IPS DF 4.7 (cell line): ENCODE results near the gene RGS6.

Experiments
- DNase-seq: peaks from one replicate; pipeline ENCODE4 v3.0.0-alpha.2; 2013; ENCODE audit warnings: low spot score; ENCODE audit errors: extremely low read depth

The RGS6 gene

GRCh38 chr14:72070458-72070857 is 138.2 kb downstream of the RGS6 start:
- DNase-seq, result no peak

- DNase-seq, result peak; percentile 44
These were observed 143.6 kb downstream of the RGS6 start for GRCh38 chr14:72075649-72076334.

- no peak for DNase-seq
These were observed 148.9 kb downstream of the RGS6 start for GRCh38 chr14:72081137-72081536.

GRCh38 chr14:72084935-72085334 is 152.7 kb downstream of the RGS6 start:
- no peak for DNase-seq

GRCh38 chr14:72089625-72090024 is 157.4 kb downstream of the RGS6 start:
- DNase-seq, result no peak

- no peak for DNase-seq
These were observed 162.8 kb downstream of the RGS6 start for GRCh38 chr14:72094844-72095582.

GRCh38 chr14:72097173-72097783 is 165.0 kb downstream of the RGS6 start:
- DNase-seq, result no peak

GRCh38 chr14:72098210-72098609 is 166.0 kb downstream of the RGS6 start:
- DNase-seq, result no peak

- DNase-seq, result no peak
These were observed 167.3 kb downstream of the RGS6 start for GRCh38 chr14:72099566-72099965.

- no peak for DNase-seq
These were observed 171.9 kb downstream of the RGS6 start for GRCh38 chr14:72104011-72104613.

- DNase-seq, result no peak
These were observed 179.7 kb downstream of the RGS6 start for GRCh38 chr14:72111911-72112310.

GRCh38 chr14:72118841-72119240 is 186.6 kb downstream of the RGS6 start:
- DNase-seq, result no peak

- no peak for DNase-seq
These were observed 188.1 kb downstream of the RGS6 start for GRCh38 chr14:72120315-72120714.

GRCh38 chr14:72123755-72124154 is 191.5 kb downstream of the RGS6 start:
- no peak for DNase-seq

GRCh38 chr14:72124171-72124570 is 191.9 kb downstream of the RGS6 start:
- no peak for DNase-seq

GRCh38 chr14:72126091-72126490 is 193.9 kb downstream of the RGS6 start:
- no peak for DNase-seq

GRCh38 chr14:72126561-72126960 is 194.3 kb downstream of the RGS6 start:
- DNase-seq, result no peak

GRCh38 chr14:72128629-72129028 is 196.4 kb downstream of the RGS6 start:
- DNase-seq, result no peak

- no peak for DNase-seq
These were observed 197.1 kb downstream of the RGS6 start for GRCh38 chr14:72129291-72129690.

GRCh38 chr14:72141084-72141483 is 208.9 kb downstream of the RGS6 start:
- no peak for DNase-seq

- DNase-seq, result no peak
These were observed 210.1 kb downstream of the RGS6 start for GRCh38 chr14:72142328-72142727.

GRCh38 chr14:72146241-72146640 is 214.0 kb downstream of the RGS6 start:
- DNase-seq, result no peak
